HG03095 (cell line): ENCODE measurements around the gene PGAP6.
"Not testable (repeated sequence)": the region's sequence is repeated elsewhere in the genome, so short reads cannot be mapped to it uniquely, and the experiment has no call there.

Experiments
- ATAC-seq: cut with Tn5 transposase; IDR thresholded peaks from one replicate; pipeline ENCODE4 v1.9.1; 2021; ENCODE audit warnings: moderate library complexity; ENCODE audit not compliant: unreplicated experiment

Gene PGAP6

DNA sequence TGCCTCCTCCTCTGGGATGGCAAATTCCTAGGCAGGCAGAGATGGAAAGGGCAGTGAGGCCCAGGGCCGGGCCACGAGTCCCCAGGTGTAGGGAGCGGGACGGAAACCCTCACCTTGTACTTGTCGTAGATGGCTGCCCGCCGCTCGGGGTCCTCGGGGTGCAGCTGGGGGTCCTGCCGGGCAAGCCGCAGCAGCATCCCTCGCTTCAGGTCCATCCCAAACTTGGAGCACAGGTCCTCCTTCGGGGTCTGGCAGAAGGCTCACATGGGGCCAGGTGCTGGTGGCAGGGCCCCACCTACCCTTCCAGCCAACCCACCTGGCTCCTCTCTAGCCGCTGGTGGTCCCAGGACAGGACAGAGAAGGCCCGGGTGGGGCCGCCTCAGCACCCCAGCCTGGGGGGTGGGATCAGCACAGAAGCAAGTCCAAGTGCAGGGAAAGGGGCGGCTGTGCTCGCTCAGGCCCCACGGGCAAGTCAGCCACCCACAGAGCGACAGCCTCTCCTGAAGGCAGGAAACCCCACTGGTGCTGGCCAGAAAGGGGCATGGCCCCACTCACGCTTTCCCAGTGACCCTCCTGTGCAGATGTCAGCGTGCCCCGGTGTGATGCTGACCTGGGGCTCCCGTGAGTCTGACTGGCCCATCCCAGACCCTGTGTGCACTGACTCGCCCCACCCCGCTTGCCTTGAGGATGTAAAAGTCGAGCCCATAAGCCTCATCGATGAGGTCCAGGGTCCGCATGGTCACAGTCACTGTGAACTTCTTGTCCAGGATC is 13.2 kb downstream of the PGAP6 start:
- no peak for ATAC-seq

DNA sequence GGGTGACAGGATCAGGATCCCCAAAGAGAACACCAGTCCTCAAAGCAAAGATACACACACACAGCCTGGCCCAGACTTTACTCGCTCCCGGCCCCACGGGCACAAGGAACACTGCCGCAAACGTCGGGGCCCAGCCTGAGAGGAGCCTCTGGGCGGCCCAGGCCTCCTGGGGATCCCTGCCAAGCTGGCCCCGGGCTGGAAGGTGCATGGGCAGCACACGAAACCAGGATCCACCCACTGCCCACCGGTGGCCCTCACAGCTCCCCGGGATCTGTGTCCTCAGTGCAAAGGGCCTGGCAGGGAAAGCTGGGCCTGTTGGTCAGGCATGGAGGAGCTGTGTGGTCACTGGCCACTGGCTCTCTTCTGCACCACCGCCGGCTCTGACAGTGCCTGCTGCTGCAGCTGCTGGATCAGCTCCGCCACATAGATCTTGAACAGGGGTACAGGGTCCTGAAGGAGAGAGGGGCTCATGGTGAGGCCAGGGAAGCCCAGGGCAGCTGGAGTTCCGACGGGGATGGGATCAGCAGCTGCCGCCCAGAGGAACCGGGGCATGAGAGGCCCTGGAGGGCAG is 14.4 kb downstream of the PGAP6 start:
- ATAC-seq = no peak

DNA sequence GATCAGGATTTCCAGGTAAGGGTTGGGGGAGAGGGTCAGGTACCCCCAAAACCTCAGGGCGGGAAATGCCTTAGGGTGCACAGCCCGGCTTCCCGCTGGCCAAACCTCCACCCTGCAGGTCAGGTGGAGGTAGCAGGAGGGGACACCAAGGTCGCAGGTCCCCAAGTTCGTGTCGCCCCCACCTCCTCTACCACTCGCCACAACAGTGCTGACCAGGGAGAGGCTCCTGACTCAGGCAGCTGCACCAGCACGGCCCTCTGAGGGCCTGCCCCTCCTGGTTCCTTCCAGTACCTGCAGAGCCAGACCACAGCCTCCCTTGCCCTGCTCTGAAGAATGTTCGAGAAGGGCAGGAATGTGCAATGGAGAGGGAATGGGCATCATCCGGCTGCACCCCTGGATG is 15.3 kb downstream of the PGAP6 start:
- no peak for ATAC-seq

DNA sequence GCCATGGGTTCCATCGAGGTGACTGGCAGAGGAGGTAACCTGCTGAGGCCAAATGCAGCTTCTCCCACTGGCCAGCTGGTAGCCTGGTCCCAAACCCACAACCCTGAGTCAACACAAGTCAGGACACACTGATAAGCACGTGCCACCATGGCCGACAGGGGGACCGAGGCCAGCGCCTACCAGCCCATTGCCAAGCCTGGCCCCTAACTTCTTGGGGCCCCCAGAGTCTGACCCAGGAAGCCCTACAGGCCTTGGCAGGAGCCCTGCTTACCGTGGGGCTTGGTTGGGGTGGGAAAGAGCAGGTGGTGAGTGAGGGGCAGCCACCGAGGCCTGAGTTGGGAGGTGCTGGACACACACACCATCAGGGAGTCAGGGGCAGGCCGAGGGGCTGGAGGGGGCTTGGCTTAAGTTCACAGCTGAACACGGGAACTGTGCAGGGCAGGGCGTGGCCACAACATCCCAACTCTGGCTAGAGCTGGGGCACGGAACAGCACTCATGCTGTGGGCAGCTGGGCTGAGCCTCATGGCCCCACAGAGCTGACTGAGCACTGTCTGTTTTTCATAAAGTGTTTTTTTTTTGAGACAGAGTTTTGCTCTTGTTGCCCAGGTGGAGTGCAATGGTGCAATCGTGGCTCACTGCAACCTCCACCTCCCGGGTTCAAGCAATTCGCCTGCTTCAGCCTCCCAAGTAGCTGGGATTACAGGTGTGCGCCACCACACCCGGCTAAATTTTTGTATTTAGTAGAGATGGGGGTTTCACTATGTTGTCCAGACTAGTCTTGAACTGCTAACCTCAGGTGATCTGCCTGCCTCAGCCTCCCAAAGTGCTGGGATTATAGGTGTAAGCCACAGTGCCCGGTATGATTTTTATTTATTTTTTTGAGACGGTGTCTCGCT is 16.9 kb downstream of the PGAP6 start:
- no peak for ATAC-seq

DNA sequence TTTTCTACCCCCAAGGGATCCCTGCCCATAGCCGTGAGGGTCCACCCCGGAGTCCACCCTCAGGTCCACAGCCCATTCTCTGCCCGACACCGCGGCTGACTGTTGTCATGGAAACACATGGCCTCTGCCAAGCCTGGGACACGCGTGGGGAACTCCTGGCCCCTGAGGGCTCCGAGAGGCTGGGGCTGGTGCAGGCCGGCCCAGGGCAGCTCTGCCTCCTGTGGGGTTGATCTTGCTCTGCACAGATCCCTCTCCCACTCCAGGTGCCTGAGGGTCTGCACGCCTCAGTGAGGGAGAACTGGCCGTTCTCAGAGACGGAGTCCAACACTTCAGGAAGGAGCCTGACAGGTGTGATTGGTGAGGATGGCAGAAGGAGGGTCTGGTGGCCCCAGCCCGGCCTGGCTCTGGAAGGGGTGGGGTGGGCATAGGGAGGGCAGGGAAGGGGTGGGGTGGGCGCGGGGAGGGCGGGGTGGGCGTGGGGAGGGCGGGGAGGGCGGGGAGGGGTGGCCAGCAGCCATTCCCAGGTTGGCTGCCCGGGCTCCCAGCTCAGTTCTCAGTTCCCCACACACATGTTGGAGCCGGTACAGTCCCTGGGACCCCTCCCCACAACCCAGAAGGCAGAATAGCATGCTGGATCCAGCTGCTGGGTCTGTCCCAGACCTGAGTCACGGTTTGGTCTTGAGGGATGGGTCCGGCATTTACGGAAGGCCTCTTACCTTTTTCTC is 17.9 kb downstream of the PGAP6 start:
- ATAC-seq = no peak

DNA sequence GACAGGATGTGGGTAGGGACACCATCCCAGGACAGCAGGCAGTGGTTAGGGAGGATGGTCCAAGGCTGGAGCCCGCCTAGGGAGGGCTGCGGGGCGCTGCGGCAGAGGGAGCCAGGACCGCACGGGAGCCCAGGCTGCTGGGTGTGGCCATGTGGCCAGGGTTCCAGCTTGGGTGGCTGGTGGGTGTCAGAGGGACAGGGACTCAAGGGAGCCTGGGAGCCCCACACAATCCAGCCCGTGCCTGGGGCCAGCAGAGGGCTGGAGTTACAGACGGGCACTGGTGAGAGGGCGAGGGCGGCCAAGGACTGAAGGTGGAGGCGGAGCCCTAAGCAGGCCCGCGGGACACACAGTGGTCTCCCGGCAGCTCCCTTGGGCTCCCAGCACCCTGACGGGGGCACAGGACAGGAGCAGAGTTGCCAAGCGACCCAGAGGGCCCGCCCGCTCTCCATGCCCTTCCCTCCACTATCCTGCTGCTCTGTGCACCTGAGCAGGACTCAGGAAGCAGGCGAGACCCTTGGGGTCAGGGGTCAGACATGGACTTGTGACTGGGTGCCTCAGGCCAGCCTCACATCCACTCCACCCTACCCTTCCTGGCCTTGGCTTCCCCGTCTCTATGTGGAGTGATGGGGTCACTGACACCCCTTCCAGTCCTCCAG is 18.5 kb downstream of the PGAP6 start:
- no peak for ATAC-seq

DNA sequence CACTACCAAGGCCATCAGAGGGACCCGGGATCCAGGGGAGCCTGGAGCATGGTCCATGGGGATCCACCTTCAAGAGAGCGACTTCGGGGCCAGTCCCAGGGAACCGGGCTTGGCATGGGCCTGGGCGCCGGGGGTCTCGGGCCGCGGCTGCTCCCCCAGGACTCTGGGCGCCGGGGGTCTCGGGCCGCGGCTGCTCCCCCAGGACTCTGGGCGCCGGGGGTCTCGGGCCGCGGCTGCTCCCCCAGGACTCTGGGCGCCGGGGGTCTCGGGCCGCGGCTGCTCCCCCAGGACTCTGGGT is 19.1 kb downstream of the PGAP6 start:
- ATAC-seq = not testable (repeated sequence)

DNA sequence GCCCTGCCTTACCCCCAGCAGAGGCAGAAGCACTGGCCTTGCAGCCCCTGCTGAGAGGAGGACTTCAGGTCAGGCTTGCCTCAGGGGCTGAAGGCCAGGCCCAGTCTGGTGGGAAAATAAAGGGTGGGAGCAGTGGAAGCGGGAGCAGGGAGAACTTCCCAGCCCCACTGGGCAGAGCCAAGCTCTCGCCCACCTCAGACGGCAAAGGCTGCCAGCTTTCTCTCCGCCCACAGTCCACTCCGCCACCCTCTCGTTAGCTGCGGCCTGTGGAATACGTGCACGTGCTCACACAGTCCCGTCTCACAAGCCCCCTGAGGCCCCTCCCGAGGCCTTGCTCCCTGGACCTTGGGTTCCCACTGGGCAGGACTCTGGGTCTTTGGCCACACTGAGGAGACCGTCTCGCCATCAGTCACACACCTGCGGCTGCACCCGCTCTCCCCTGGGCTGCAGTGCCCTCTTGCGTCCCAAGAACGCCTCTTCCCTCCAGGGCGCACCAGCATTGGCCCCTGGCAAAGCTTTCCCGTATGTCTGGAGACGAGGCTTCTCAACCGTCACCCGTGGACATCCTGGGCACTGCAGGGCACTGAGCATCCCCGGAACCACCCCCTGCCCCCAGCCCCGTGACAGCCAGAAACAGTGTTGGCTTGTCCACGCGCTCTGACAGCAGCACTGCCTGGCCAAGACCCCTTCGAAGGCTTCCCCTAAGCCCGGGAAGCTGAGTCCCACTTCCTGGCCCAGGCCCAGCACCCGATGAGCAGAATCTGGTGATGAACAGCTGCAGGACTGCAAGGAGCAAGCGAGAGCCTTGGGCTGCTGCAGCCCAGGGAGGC is 19.7 kb downstream of the PGAP6 start:
- ATAC-seq = peak; percentile 53

DNA sequence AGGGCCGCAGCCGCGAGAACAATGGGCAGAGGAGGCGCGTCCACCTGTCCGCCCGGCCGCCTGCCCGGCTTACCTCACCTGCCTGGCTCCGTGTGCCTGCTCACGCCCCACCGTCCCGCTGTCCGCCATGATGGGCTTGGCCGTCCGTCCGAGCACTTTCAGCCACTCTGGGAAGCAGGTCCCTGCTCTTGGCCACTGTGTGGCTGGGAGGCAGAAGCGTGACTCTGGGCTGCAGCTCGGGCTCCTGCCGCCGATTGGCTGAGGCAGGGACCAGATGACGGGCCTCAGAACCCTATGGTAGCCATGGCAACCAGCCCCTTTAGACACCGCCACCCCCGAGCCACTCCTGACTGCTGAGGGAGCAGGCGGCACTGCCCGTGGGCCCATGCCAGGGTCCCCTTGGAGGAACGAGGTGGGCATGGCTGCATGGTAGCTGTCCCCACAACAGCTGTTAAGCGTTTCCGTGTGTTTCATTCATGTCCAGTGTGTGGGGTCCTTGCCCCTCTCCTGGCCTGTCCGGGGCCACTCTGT is 20.4 kb downstream of the PGAP6 start:
- no peak for ATAC-seq

DNA sequence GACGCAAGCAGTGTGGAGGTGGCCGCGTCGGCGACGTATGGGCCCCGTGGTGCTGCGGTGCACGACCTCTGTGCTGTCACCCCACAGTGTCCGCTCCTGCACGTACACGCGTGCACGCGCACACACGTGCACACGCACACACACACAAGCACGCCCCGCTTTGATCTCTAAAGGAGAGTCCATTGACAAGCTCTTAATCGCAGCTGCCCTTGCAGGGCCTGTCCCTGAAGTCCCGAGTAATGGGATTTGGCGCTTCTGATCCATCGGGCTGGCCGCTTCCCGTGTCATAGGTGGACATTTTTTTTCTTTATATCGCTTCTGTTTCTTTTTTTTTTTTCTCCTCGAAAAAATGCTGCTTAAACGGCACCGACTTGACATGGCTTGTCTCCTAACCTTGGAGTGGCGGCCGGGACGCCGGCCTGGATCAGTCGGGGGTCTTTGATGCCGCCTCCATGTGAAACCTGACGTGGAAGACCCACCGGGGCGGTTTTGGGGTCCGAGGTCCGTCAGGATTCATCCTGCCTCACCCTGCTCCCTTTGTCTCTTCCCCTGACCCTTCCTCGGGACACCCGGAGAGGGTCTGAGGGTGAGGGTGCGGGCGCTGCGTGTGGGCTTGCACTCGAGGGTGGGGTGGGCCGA is 21.0 kb downstream of the PGAP6 start:
- ATAC-seq = no peak

DNA sequence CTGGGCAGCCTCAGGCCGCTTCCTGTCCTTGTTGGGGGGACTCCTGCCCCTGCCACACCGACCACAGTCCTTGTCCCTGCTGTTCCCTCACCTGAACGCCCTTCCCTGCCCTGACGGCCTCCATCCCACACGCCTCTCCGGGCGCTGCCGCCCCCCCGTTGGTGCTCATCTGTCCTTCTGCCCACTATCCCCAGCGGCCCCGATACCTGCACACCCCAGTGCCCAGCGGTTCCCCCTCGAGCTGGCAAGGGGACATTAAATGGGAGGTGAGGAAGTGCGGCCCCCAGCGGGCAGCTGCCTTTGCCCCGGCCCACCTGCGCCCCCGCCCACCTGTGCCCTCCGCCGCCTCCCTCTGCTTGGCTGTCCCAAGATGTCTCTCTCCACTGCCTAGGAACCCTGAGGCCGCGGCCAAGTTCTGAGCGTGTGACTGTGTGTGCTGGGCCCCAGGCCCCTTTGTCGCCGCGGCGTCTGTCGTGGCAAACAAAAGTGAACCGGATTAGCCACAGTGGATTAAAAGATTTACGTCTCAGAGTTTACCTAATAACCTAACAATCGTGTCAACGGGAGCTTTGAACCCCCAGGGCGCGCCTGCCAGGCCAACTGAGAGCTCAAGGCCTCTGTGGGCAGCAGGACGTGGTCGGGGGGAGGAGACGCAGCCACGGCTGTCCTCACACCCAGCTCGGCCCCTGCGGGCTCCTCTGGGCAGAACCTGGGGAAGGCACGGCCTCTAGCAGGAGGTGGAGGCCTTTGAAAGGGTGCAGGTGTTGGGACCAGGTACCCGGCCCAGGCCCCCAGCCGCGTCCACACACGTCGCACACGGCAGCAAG is 21.7 kb downstream of the PGAP6 start:
- no peak for ATAC-seq

DNA sequence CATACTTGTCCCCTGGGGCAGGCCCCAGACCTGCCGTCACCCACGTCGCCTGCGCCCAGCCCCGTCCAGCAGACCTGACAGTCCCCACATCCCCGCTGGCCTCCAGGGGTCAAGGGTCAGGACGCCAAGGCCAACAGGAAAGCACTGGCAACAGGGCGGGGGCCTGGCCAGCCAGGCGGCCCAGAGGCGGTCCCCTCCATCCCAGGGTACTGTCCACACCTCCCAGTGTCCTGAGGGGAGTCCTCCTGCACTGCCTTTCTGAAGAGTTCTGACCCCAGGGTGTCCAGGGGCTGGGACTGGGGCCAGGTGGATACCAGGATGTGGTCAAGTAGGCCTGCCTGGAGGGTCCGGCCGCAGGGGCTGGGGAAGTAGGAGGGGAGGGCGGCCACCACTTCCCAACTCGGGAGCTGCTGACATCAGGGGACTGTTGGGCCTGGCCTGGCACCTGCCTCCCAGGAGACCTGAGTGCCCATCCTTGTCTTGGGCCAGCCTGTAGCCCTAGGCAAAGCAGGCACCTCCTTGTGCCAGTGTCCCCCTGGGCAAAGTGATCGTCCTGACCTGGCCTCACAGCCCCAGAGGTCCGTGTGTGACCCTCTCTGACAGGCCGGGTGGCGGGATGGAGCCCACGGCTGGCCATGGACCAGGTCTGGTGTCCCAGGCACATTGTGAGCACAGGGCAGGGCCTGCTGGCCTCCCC is 22.6 kb downstream of the PGAP6 start:
- no peak for ATAC-seq

DNA sequence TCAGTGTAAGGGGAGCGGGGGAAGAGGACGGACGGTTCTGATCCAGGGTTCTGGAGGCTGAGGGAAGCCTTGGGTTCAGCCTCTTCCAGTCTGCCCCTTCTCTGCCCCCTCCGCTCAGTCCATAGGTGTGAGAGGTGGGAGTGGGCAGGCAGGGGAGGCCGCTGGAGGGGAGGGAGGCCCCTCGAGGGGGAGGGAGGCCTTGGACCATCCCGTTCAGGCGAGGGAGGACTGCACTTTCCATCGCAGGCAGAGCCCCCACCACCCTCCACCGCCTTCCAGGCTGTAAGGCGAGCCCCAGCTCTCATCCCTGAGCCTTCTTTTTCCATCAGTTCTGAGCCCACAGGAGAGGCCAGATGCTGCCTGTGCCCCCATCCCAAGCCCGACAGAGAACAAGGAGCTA is 25.0 kb downstream of the PGAP6 start:
- no peak for ATAC-seq

DNA sequence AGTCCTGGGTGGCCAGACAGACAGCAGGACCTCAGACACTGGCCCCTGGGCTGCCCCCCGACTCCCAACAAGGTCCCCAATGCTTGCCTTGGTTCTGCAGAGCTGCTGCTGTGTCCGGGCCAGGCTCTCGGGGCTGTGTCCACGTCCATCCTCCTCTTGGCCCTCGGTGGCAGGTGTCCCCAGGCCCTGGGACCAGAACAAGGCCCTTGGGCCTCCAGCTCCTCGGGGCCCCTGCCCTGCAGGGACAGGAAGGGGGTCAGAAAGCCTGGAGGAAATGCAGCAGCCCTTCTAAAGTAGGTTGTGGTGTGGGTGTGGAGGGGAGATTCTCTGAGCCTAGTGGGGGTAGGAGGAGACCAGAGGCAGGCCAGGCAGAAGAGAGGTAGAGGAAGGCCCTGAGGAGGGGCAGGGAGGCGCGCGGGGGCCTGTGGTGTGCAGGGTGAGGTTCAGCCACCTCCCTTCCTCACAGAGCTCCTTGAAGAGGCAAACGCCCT is 26.8 kb downstream of the PGAP6 start:
- no peak for ATAC-seq

DNA sequence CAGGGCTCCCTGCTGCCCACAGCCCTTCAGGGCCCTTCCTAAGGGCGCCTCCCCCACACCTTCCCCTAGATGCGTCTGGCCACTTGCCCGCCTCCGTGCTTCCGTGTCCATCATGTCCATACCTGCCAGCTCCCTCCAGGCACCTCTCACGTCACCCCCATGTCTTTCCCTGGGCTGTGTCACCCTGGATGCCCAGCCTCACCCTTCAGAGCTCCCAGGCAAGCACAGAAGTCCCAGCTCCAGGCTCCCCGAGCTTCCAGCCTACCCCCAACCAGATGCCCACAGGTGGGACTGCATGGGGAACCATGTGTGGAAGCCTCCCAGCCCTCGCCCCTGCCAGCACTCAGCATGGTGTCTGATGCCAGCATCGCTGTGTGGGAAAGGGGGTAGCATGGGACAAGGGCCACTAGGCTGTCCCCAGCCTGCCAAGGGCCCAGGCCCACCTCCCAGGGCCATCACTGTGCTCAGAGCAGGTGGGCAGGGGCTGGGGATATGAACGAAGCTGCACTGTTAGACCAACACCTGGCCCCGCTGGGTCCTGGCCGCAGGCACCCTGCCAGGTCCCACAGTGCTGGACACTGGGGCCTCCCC is 27.4 kb downstream of the PGAP6 start:
- ATAC-seq = no peak

DNA sequence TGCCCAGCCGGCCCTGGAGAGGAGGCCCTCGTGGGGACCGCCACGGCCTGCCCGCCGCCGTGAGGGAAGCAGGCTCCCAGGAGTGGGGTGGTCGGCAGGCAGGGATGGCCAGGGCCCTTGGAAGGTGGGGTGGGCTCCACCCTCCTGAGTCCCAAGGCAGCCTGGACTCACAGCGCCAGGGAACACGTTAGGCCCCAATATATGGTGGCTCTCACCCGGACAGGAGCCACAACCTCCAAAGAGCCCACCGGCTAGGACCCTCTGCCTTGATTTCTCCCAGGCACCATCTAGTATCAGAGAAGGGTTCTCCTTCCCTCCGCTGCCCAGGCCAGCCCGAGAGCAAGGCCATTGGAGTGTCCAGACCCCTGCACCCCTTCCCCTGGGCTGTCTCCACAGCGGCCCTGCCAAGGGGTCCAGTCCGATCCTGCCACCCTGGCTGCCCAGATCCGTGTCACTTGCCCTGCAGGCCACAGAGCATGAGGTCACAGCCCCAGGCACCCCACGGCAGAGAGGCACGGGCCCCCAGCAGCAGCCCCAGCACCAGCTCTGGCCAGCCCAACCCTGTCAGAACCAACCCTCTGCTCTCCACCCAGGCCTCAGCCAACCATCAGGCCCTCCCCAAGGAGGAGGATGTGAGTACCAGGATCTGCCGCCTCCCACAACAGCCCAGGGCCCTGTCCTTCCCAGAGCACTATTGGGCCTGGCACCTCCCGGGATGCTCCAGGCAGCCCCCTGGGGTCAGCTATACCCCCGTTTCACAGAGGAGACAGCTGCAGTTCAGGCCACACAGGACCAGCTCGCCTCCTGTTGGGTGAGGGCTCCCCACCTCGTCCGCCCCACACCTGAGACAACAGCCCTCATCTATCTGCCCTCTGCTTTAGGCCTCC is 28.1 kb downstream of the PGAP6 start:
- no peak for ATAC-seq
